GM18861 (cell line): ENCODE measurements around the gene RGSL1.
A peak's percentile ranks its signal among the peaks of the same experiment; 100 is the strongest.

Experiments
- ATAC-seq: cut with Tn5 transposase; IDR thresholded peaks from one replicate; pipeline ENCODE4 v1.9.1; 2021; ENCODE audit not compliant: unreplicated experiment

RGSL1 gene

GRCh38 chr1:182587666-182588499, 137.9 kb downstream of the RGSL1 start:
- peak; percentile 28 for ATAC-seq

GRCh38 chr1:182588500-182589396, 138.8 kb downstream of the RGSL1 start, which contains the start of gene RNASEL:
RNASEL (minus strand) TSS chr1:182589256; CDS start chr1:182586806, 2,450 bp downstream.
- ATAC-seq: peak; percentile 69

- no peak for ATAC-seq
Observed at GRCh38 chr1:182589520-182589919, 139.6 kb downstream of the RGSL1 start.

GRCh38 chr1:182589931-182590330, 140.0 kb downstream of the RGSL1 start:
- ATAC-seq: no peak

GRCh38 chr1:182595641-182596240, 145.8 kb downstream of the RGSL1 start:
- no peak for ATAC-seq

- no peak for ATAC-seq
Observed at GRCh38 chr1:182596934-182597333, 147.0 kb downstream of the RGSL1 start.

GRCh38 chr1:182598296-182598695, 148.3 kb downstream of the RGSL1 start:
- no peak for ATAC-seq

GRCh38 chr1:182599339-182599738, 149.4 kb downstream of the RGSL1 start:
- no peak for ATAC-seq

GRCh38 chr1:182600036-182600713, 150.2 kb downstream of the RGSL1 start:
- ATAC-seq: no peak

GRCh38 chr1:182600745-182601415, 150.9 kb downstream of the RGSL1 start:
- no peak for ATAC-seq

GRCh38 chr1:182601416-182601786, 151.5 kb downstream of the RGSL1 start:
- ATAC-seq: peak; percentile 22

- no peak for ATAC-seq
Observed at GRCh38 chr1:182601913-182602312, 152.0 kb downstream of the RGSL1 start.

GRCh38 chr1:182602935-182603645, 153.1 kb downstream of the RGSL1 start:
- ATAC-seq: no peak

GRCh38 chr1:182603646-182604174, 153.8 kb downstream of the RGSL1 start:
- no peak for ATAC-seq

- peak; percentile 68 for ATAC-seq
Observed at GRCh38 chr1:182604175-182605164, 154.5 kb downstream of the RGSL1 start, which contains the start of gene RGS16. RGS16 (minus strand) TSS chr1:182604389; CDS start chr1:182604259, 130 bp downstream.

GRCh38 chr1:182607566-182607965, 157.6 kb downstream of the RGSL1 start:
- ATAC-seq: no peak

GRCh38 chr1:182608236-182608635, 158.3 kb downstream of the RGSL1 start:
- ATAC-seq: no peak
